CD4-positive, alpha-beta T cell treated with Interleukin-21 for 1 hour (primary cell): ENCODE results near the gene SLC16A10.
"Not testable (repeated sequence)": the region's sequence is repeated elsewhere in the genome, so short reads cannot be mapped to it uniquely, and the experiment has no call there.

Source experiments
- DNase-seq: peaks from one replicate; pipeline ENCODE4 v3.0.0-alpha.2; 2020

SLC16A10 gene

GRCh38 chr6:111221804-111222203 is 134.5 kb downstream of the SLC16A10 start:
- no peak for DNase-seq

- no peak for DNase-seq
These were observed 135.0 kb downstream of the SLC16A10 start for GRCh38 chr6:111222341-111222740.

GRCh38 chr6:111228094-111228493 is 140.8 kb downstream of the SLC16A10 start:
- no peak for DNase-seq

- DNase-seq: no peak
These were observed 143.2 kb downstream of the SLC16A10 start for GRCh38 chr6:111230351-111231089.

GRCh38 chr6:111231090-111231459 is 143.8 kb downstream of the SLC16A10 start:
- DNase-seq: no peak

- no peak for DNase-seq
These were observed 150.5 kb downstream of the SLC16A10 start for GRCh38 chr6:111237852-111238251.

GRCh38 chr6:111238464-111239119 is 151.3 kb downstream of the SLC16A10 start:
- no peak for DNase-seq

- no peak for DNase-seq
These were observed 152.2 kb downstream of the SLC16A10 start for GRCh38 chr6:111239461-111239860.

GRCh38 chr6:111242452-111242851 is 155.1 kb downstream of the SLC16A10 start:
- no peak for DNase-seq

- no peak for DNase-seq
These were observed 155.8 kb downstream of the SLC16A10 start for GRCh38 chr6:111243095-111243494.

GRCh38 chr6:111248789-111249188 is 161.5 kb downstream of the SLC16A10 start:
- no peak for DNase-seq

- DNase-seq: no peak
These were observed 163.6 kb downstream of the SLC16A10 start for GRCh38 chr6:111250791-111251354.

GRCh38 chr6:111252726-111253125 is 165.4 kb downstream of the SLC16A10 start:
- no peak for DNase-seq

- no peak for DNase-seq
These were observed 166.9 kb downstream of the SLC16A10 start for GRCh38 chr6:111254004-111254778.

GRCh38 chr6:111254779-111255166 is 167.5 kb downstream of the SLC16A10 start:
- no peak for DNase-seq

GRCh38 chr6:111255838-111256237 is 168.5 kb downstream of the SLC16A10 start:
- not testable (repeated sequence) for DNase-seq

- DNase-seq: no peak
These were observed 169.3 kb downstream of the SLC16A10 start for GRCh38 chr6:111256646-111257045.

- no peak for DNase-seq
These were observed 170.7 kb downstream of the SLC16A10 start for GRCh38 chr6:111258010-111258409.

- no peak for DNase-seq
These were observed 171.3 kb downstream of the SLC16A10 start for GRCh38 chr6:111258615-111259088.

- peak; percentile 100 for DNase-seq
These were observed 172.0 kb downstream of the SLC16A10 start for GRCh38 chr6:111259089-111259831.

- no peak for DNase-seq
These were observed 173.4 kb downstream of the SLC16A10 start for GRCh38 chr6:111260570-111261298.

- no peak for DNase-seq
These were observed 176.5 kb downstream of the SLC16A10 start for GRCh38 chr6:111263837-111264236.
